IMR-90 (cell line): ENCODE results near the gene CASP9. TPM values are rescaled to one million over a fixed set of nuclear protein-coding genes. Genes with fewer than 3 reads are reported as not detected.

Source experiments
- ATAC-seq: fragments of 200-7000 bp; cut with Tn5 transposase; 2 replicates; pipeline ENCODE4 v1.9.1; 2020; ENCODE audit warnings: low read depth, mild to moderate bottlenecking, moderate library complexity
- BruUV-seq: library from RNA; stranded (reverse); fragments of 400-500 nt; replicated peaks from 2 replicates; lab custom pipeline; 2021; lab: Mats Ljungman, UMichigan
- CTCF ChIA-PET: fragments of 300-600 bp; formaldehyde crosslinking; extraction: SDS; loops from one replicate; lab custom pipeline; 2021; ENCODE audit warnings: antibody characterized with exemption; lab: Yijun Ruan, JAX
- POLR2A ChIA-PET: fragments of 300-600 bp; sonication (Branson Sonifier 250); formaldehyde crosslinking; loops from one replicate; lab custom pipeline; 2022; ENCODE audit warnings: antibody characterized with exemption; ENCODE audit not compliant: unreplicated experiment; lab: Charles Lee
- DNase-seq: peaks from one replicate; pipeline ENCODE4 v3.0.0; 2013
- H2AFZ ChIP-seq: replicated peaks from 2 replicates; pipeline ENCODE3; 2013; ENCODE audit warnings: low read length, mild to moderate bottlenecking; ENCODE audit not compliant: poor library complexity
- H2AK5ac ChIP-seq: 2 replicates; pipeline ENCODE4 v1.6.1; 2013; ENCODE audit warnings: low read depth, low read length, inconsistent platforms
- H2AK9ac ChIP-seq: replicated peaks from 2 replicates; pipeline ENCODE3; 2013; ENCODE audit warnings: mild to moderate bottlenecking, low read depth, low read length, moderate library complexity; ENCODE audit not compliant: poor library complexity
- H2BK120ac ChIP-seq: 2 replicates; pipeline ENCODE4 v1.6.1; 2013; ENCODE audit warnings: low read depth, low read length, inconsistent platforms
- H2BK15ac ChIP-seq: 3 replicates; pipeline ENCODE4 v1.6.1; 2013; ENCODE audit warnings: low read depth, low read length, inconsistent platforms
- H2BK20ac ChIP-seq: 2 replicates; pipeline ENCODE4 v1.6.1; 2013; ENCODE audit warnings: low read depth, mild to moderate bottlenecking, inconsistent platforms, low read length, moderate library complexity
- H2BK5ac ChIP-seq: 2 replicates; pipeline ENCODE4 v1.6.1; 2013; ENCODE audit warnings: mild to moderate bottlenecking, low read depth, low read length, inconsistent platforms; ENCODE audit not compliant: poor library complexity, severe bottlenecking
- H3K14ac ChIP-seq: replicated peaks from 2 replicates; pipeline ENCODE4 v1.6.1; 2013; ENCODE audit warnings: low read depth, low read length, inconsistent platforms
- H3K18ac ChIP-seq: 2 replicates; pipeline ENCODE4 v1.6.1; 2013; ENCODE audit warnings: low read depth, low read length, control low read depth
- H3K23ac ChIP-seq: 2 replicates; pipeline ENCODE4 v1.6.1; 2013; ENCODE audit warnings: low read depth, low read length, inconsistent platforms
- H3K27ac ChIP-seq: 2 replicates; pipeline ENCODE4 v1.5.1; 2013; ENCODE audit warnings: mild to moderate bottlenecking, control low read depth, low read length; ENCODE audit not compliant: insufficient read depth
- H3K27me3 ChIP-seq: 2 replicates; pipeline ENCODE4 v1.6.1; 2013; ENCODE audit warnings: low read length; ENCODE audit not compliant: control insufficient read depth, insufficient read depth
- H3K36me3 ChIP-seq: 2 replicates; pipeline ENCODE4 v1.6.1; 2013; ENCODE audit warnings: low read length, mixed read lengths; ENCODE audit not compliant: control insufficient read depth, insufficient read depth
- H3K4ac ChIP-seq: 2 replicates; pipeline ENCODE4 v1.6.1; 2013; ENCODE audit warnings: low read depth, low read length, inconsistent platforms
- H3K4me1 ChIP-seq: 2 replicates; pipeline ENCODE4 v1.6.1; 2013; ENCODE audit warnings: low read length, mixed read lengths; ENCODE audit not compliant: control insufficient read depth, insufficient read depth
- H3K4me2 ChIP-seq: 2 replicates; pipeline ENCODE4 v1.6.1; 2013; ENCODE audit warnings: low read depth, mild to moderate bottlenecking, control low read depth, low read length, moderate library complexity
- H3K4me3 ChIP-seq: 2 replicates; pipeline ENCODE4 v1.5.1; 2013; ENCODE audit warnings: low read depth, mild to moderate bottlenecking, control low read depth, low read length, moderate library complexity; ENCODE audit not compliant: insufficient read depth
- H3K56ac ChIP-seq: 2 replicates; pipeline ENCODE4 v1.6.1; 2013; ENCODE audit warnings: low read length, inconsistent platforms; ENCODE audit not compliant: insufficient read depth; ENCODE audit errors: extremely low read depth
- H3K79me1 ChIP-seq, 2 experiments: 2 replicates each; pipeline ENCODE4 v1.6.1; 2013; ENCODE audit warnings: low read length in 2 of 2, inconsistent platforms in 1 of 2, low read depth in 1 of 2
- H3K9ac ChIP-seq: 2 replicates; pipeline ENCODE4 v1.6.1; 2013; ENCODE audit warnings: low read depth, low read length, control low read depth
- H3K9me1 ChIP-seq: 2 replicates; pipeline ENCODE4 v1.6.1; 2013; ENCODE audit warnings: low read length, inconsistent platforms; ENCODE audit not compliant: insufficient read depth
- H3K9me3 ChIP-seq: 2 replicates; pipeline ENCODE4 v1.6.1; 2013; ENCODE audit warnings: low read length; ENCODE audit not compliant: control insufficient read depth, insufficient read depth
- H4K20me1 ChIP-seq: 2 replicates; pipeline ENCODE4 v1.6.1; 2013; ENCODE audit warnings: low read length, inconsistent platforms; ENCODE audit not compliant: insufficient read depth
- H4K5ac ChIP-seq: 2 replicates; pipeline ENCODE4 v1.6.1; 2013; ENCODE audit warnings: mild to moderate bottlenecking, low read depth, low read length, control low read depth
- H4K8ac ChIP-seq, 2 experiments: 2 replicates each; pipeline ENCODE4 v1.6.1; 2013; ENCODE audit warnings: low read depth in 2 of 2, low read length in 2 of 2, control low read depth in 1 of 2, inconsistent platforms in 1 of 2
- H4K91ac ChIP-seq: 2 replicates; pipeline ENCODE4 v1.6.1; 2013; ENCODE audit warnings: low read depth, low read length, inconsistent platforms; ENCODE audit not compliant: insufficient read depth
- CHD1 ChIP-seq: IDR thresholded peaks from 2 replicates; pipeline ENCODE4 v1.6.1; 2012; ENCODE audit warnings: low read depth, low read length, improper control_type of control experiment
- FOS ChIP-seq: fragments of 150-350 bp; IDR thresholded peaks from 2 replicates; pipeline ENCODE4 v1.6.1; 2016; ENCODE audit warnings: low read depth, low read length
- NFE2L2 ChIP-seq: fragments of 150-350 bp; IDR thresholded peaks from 2 replicates; pipeline ENCODE4 v1.6.1; 2016; ENCODE audit warnings: low read depth, mild to moderate bottlenecking, low read length
- RAD21 ChIP-seq: IDR thresholded peaks from 2 replicates; pipeline ENCODE4 v1.6.1; 2012; ENCODE audit warnings: low read length, improper control_type of control experiment
- RFX5 ChIP-seq: IDR thresholded peaks from 2 replicates; pipeline ENCODE4 v1.8.0; 2012; ENCODE audit warnings: low read depth, mild to moderate bottlenecking, low read length, moderate library complexity
- WGBS, 2 experiments: methylation state at CpG; one replicate each; pipeline versions ENCODE4 v1.1.5 to v1.1.7; 2013; ENCODE audit warnings: missing lambda C conversion rate in 2 of 2; ENCODE audit not compliant: insufficient read length in 1 of 2; ENCODE audit errors: extremely low coverage in 2 of 2; 5-methylcytosine and 5-hydroxymethylcytosine counted together
- dilution Hi-C: fragments of 300-500 bp; cut with HindIII; formaldehyde crosslinking; loops from one replicate; pipeline ENCODE4 v1.14.3; 2018; ENCODE audit warnings: low sequenced_read_pairs; ENCODE audit not compliant: unreplicated experiment
- in situ Hi-C: fragments of 300-500 bp; cut with MboI; formaldehyde crosslinking; loops from 3 replicates; pipeline ENCODE4 v1.14.3; 2019; ENCODE audit warnings: low sequenced_read_pairs, inconsistent platforms, mixed read lengths
- intact Hi-C: fragments of 100-400 bp; cut with micrococcal nuclease; formaldehyde crosslinking; loops from 2 replicates; pipeline ENCODE4 v1.10.0; 2022
- polyA plus RNA-seq, 3 experiments: library from polyadenylated mRNA; depleted of rRNA; stranded (reverse); fragments of >200 nt; gene quantifications; 2 replicates each; pipeline ENCODE4 v1.2.3, GENCODE V29; 2012; ENCODE audit warnings: low replicate concordance in 1 of 3
- total RNA-seq: library from RNA; depleted of rRNA; stranded (reverse); fragments of >200 nt; gene quantifications from 2 replicates; pipeline ENCODE4 v1.2.3, GENCODE V29; 2012
- TF ChIP-seq, protein P1 (sequence below): fragments of 150-350 bp; IDR thresholded peaks from 2 replicates; pipeline ENCODE4 v1.6.1; 2016; ENCODE audit warnings: low read depth, mild to moderate bottlenecking, low read length, moderate library complexity, borderline replicate concordance
- TF ChIP-seq, protein P2 (sequence below): fragments of 150-350 bp; IDR thresholded peaks from 2 replicates; pipeline ENCODE4 v1.6.1; 2017; ENCODE audit warnings: mild to moderate bottlenecking, antibody characterized with exemption, low read length, low read depth

Gene CASP9
- total and polyA plus RNA-seq, 2 of the 4 experiments (the other 2 are of a cell fraction) = 7.0 to 8.3 TPM

DNA sequence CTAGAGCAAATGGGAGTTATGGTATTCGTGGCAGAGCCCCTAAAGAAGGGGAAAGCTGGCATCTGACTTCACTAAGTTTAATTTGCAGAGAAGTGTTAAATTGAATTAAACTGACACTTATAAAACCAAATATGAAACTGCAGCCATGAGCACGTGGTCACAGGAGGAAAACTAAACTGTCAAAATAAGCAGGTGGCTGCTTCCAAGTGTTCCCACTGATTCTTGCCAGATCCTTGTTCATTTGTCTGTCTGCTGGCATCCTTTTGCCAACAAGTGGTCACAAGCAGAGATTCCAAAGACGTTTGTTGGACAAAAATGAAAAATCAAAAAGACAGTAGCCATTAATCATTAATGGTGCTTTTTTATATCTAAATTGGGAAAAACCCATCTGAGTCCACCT, 54.7 kb downstream of the CASP9 start:
- Histone ChIP-seq H3K14ac (no peak overlapping the region), H2AK5ac (no peak overlapping the region), H3K27me3 (peaks cover 3% of the 10 kb centered on the region; the same call in 1 of the 2 replicates), H3K27ac (no peak overlapping the region), H2BK5ac (no peak overlapping the region), H3K4ac (no peak overlapping the region), H4K91ac (no peak overlapping the region), H2AK9ac (no peak overlapping the region), H3K9me1 (no peaks in the 10 kb centered on the region), H2BK15ac (no peak overlapping the region), H2BK120ac (no peak overlapping the region), H3K56ac (0 out of 2 replicates have a peak overlapping the region, but pooled peaks have one; percentile 1), H3K9me3 (no peaks in the 10 kb centered on the region), H3K4me1 (no peaks in the 10 kb centered on the region), H4K5ac (no peak overlapping the region), H4K8ac (no peak overlapping the region), H3K79me1 (no peaks in the 10 kb centered on the region), H3K18ac (no peak overlapping the region), H2BK20ac (no peak overlapping the region), H3K9ac (no peak overlapping the region), H4K20me1 (no peaks in the 10 kb centered on the region), H3K23ac (no peak overlapping the region), H3K36me3 (no peaks in the 10 kb centered on the region), H3K4me2 (no peak overlapping the region), H3K4me3 (no peak overlapping the region), H2AFZ (no peak overlapping the region)
- ATAC-seq (no peak), DNase-seq (no peak)
- in situ Hi-C loops = no loop called here
- no peak for TF ChIP-seq RFX5
- TF ChIP-seq FOS = no peak
- TF ChIP-seq, protein P1, sequence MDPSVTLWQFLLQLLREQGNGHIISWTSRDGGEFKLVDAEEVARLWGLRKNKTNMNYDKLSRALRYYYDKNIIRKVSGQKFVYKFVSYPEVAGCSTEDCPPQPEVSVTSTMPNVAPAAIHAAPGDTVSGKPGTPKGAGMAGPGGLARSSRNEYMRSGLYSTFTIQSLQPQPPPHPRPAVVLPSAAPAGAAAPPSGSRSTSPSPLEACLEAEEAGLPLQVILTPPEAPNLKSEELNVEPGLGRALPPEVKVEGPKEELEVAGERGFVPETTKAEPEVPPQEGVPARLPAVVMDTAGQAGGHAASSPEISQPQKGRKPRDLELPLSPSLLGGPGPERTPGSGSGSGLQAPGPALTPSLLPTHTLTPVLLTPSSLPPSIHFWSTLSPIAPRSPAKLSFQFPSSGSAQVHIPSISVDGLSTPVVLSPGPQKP = no peak
- TF ChIP-seq CHD1 = no peak
- no peak for TF ChIP-seq NFE2L2
- TF ChIP-seq, protein P2, sequence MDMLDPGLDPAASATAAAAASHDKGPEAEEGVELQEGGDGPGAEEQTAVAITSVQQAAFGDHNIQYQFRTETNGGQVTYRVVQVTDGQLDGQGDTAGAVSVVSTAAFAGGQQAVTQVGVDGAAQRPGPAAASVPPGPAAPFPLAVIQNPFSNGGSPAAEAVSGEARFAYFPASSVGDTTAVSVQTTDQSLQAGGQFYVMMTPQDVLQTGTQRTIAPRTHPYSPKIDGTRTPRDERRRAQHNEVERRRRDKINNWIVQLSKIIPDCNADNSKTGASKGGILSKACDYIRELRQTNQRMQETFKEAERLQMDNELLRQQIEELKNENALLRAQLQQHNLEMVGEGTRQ = no peak
- no peak for TF ChIP-seq RAD21
- no TSS peak for BruUV-seq
- ChIA-PET POLR2A (no interaction called here), CTCF (no interaction called here)
- intact Hi-C loops = no loop called here
- dilution Hi-C loops = no loop called here
- no CpG with 5 or more reads among the region's 3 CpGs for WGBS, 2 experiments
